Hematopoietic multipotent progenitor cell (in vitro differentiated cells): ENCODE data around the gene DDX24. TPM values are rescaled to one million over a fixed set of nuclear protein-coding genes. Genes with fewer than 3 reads are reported as not detected.
A peak's percentile ranks its signal among the peaks of the same experiment; 100 is the strongest.

Source experiments
- DNase-seq, 3 donors: peaks; one replicate each; pipeline ENCODE4 v3.0.0-alpha.2; 2011 to 2015; ENCODE audit warnings: low read depth in 2 of 3, low spot score in 2 of 3
- total RNA-seq: library from RNA; depleted of rRNA; stranded (reverse); fragments of >200 nt; gene quantifications from one replicate; pipeline ENCODE4 v1.2.3, GENCODE V29; 2012

Gene DDX24
- total RNA-seq, 1 donor = 81.3 TPM

GRCh38 chr14:94015223-94015622 lies 65.8 kb downstream of the DDX24 start:
- no peak for DNase-seq

- DNase-seq = no peak
Observed at GRCh38 chr14:94014382-94014781, 66.6 kb downstream of the DDX24 start.

- peak in 1 of 3 donors; percentile 46 for DNase-seq
Observed at GRCh38 chr14:94011795-94012194, 69.2 kb downstream of the DDX24 start.

- no peak for DNase-seq
Observed at GRCh38 chr14:94010625-94011024, 70.4 kb downstream of the DDX24 start.

GRCh38 chr14:94009767-94010166 lies 71.2 kb downstream of the DDX24 start:
- no peak for DNase-seq

- no peak for DNase-seq
Observed at GRCh38 chr14:94008234-94008633, 72.8 kb downstream of the DDX24 start.

GRCh38 chr14:94005324-94006073 lies 75.5 kb downstream of the DDX24 start:
- no peak for DNase-seq

- no peak for DNase-seq
Observed at GRCh38 chr14:94004015-94004414, 77.0 kb downstream of the DDX24 start.

GRCh38 chr14:94003397-94003796 lies 77.6 kb downstream of the DDX24 start:
- no peak for DNase-seq

GRCh38 chr14:94001501-94002396 lies 79.3 kb downstream of the DDX24 start:
- DNase-seq = peak; percentile 47 to 59 (median 48)

GRCh38 chr14:94001016-94001415 lies 80.0 kb downstream of the DDX24 start:
- no peak for DNase-seq

- DNase-seq = no peak
Observed at GRCh38 chr14:94000267-94000666, 80.7 kb downstream of the DDX24 start.

GRCh38 chr14:93999573-93999972 lies 81.4 kb downstream of the DDX24 start:
- no peak for DNase-seq

GRCh38 chr14:93998871-93999403 lies 82.1 kb downstream of the DDX24 start:
- DNase-seq = no peak

Other genes starting within 250 kb of the DDX24 start
- gene FAM181A, start 153.9 kb downstream of the DDX24 start, total RNA-seq = not detected
- 1.1 TPM for gene ASB2, start 104.6 kb downstream of the DDX24 start, total RNA-seq
- not detected for gene CCDC197, start 83.9 kb downstream of the DDX24 start, total RNA-seq
- gene OTUB2, start 54.9 kb downstream of the DDX24 start, total RNA-seq = 0.54 TPM
- 14.8 TPM for gene IFI27L1, start 108 bp upstream of the DDX24 start, total RNA-seq
- gene IFI27, start 29.5 kb upstream of the DDX24 start, total RNA-seq = 1.6 TPM
- gene IFI27L2, start 48.4 kb upstream of the DDX24 start, total RNA-seq = 64.6 TPM
- under 0.01 TPM for gene PPP4R4, start 93.1 kb upstream of the DDX24 start, total RNA-seq
- not detected for gene SERPINA10, start 212.1 kb upstream of the DDX24 start, total RNA-seq
- under 0.01 TPM for gene SERPINA6, start 242.1 kb upstream of the DDX24 start, total RNA-seq